Fibroblast of villous mesenchyme (primary cell): Measurements from ENCODE around the gene MAPKAPK3. TPM values are rescaled to one million over a fixed set of nuclear protein-coding genes. Genes with fewer than 3 reads are reported as not detected.
"Not testable (repeated sequence)": the region's sequence is repeated elsewhere in the genome, so short reads cannot be mapped to it uniquely, and the experiment has no call there.

Experiments used
- DNase-seq: peaks from one replicate; pipeline ENCODE4 v3.0.0-alpha.2; 2010; ENCODE audit warnings: low read depth
- H3K4me3 ChIP-seq: 2 replicates; pipeline ENCODE4 v1.5.1; 2011; ENCODE audit warnings: low read depth, mild to moderate bottlenecking, low read length
- total RNA-seq: library from RNA; depleted of rRNA; stranded (reverse); fragments of >200 nt; gene quantifications from 2 replicates; pipeline ENCODE4 v1.2.3, GENCODE V29; 2012
- TF ChIP-seq, protein P1 (sequence below): IDR thresholded peaks from 2 replicates; pipeline ENCODE4 v1.5.1; 2012; ENCODE audit warnings: low read depth, mild to moderate bottlenecking, low read length; ENCODE audit not compliant: insufficient read depth

The MAPKAPK3 gene
- total RNA-seq, 1 donor, result 19.0 TPM

DNA sequence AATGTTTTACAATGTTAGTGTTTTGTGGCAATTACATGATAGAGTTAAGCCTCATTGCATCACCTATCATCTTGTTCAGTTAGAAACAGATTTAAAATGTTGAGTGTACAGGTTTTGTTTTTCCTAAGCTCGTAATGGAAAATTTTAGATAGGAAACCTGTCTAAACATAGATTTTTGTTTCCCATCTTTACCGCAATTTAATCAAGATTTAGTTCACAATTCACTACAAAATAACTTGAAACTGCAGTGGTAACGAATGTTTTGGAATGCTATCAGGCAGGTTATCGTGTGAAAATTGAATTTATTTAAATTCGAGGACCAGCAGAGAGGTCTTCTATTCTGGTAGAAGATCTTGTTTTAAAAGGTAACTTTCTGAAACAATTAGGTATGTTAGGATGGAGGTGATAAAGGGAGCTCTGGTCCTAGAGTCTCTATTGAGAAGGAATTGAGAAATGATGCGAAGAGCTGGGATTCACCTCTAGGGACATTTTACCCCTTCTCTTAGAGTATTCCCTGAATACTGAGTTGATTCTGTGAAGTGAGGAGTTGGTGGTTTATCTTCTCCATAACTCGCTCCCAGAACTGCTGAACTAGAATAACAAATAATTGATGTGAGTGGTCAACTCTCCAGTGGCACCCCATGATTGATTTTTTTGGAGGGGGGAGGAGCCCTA, 59.2 kb downstream of the MAPKAPK3 start:
- TF ChIP-seq, protein P1, sequence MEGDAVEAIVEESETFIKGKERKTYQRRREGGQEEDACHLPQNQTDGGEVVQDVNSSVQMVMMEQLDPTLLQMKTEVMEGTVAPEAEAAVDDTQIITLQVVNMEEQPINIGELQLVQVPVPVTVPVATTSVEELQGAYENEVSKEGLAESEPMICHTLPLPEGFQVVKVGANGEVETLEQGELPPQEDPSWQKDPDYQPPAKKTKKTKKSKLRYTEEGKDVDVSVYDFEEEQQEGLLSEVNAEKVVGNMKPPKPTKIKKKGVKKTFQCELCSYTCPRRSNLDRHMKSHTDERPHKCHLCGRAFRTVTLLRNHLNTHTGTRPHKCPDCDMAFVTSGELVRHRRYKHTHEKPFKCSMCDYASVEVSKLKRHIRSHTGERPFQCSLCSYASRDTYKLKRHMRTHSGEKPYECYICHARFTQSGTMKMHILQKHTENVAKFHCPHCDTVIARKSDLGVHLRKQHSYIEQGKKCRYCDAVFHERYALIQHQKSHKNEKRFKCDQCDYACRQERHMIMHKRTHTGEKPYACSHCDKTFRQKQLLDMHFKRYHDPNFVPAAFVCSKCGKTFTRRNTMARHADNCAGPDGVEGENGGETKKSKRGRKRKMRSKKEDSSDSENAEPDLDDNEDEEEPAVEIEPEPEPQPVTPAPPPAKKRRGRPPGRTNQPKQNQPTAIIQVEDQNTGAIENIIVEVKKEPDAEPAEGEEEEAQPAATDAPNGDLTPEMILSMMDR, result no peak
- H3K4me3 ChIP-seq, result no peak overlapping the region
- no peak for DNase-seq

DNA sequence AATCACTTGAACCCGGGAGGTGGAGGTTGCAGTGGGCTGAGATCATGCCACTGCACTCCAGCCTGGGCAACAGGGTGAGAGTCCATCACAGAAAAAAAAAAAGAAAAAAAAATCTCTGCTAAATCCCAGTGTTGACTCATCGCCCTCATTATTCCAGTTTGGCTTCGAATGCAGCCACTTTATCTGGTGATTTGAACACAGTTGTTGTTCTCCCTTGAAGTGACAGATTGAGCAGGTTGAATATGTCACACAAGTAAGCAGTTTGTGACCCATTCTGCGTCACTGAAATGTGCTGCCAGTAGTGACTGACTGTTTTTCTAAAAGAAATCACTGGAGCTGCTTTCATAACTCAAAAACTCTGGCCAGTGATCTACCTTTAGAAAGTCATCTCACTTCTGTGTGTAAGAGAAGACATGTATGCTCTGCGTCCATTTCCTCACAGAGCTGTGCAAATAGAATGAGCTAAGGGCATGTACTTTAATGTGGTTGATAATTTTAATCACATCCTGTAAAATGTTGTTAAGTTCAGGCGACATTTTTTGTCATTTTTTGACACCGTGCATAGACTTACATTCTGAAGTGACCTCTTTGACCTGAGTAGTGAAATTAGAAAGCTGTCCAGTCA, 70.3 kb downstream of the MAPKAPK3 start:
- no peak for DNase-seq
- no peak overlapping the region for H3K4me3 ChIP-seq
- TF ChIP-seq, protein P1, result no peak

DNA sequence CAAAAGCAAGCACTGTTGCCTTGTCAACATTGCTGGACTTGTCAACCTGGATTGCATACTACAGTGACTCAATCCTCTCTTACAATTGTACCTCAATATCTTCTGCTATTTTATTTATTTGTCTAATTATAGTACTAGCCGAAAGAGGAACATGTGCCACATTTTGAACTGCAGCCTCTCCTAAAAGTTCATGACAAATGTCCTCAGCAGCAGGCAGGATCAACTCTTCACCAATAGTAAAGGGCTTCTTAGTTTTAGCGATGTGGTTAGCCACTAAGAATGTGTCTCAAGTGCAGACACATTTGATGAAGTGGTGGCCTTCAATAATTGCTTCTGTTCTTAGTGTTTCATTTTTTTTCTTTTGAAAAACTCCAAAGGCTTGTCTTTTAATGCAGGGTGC, 71.0 kb downstream of the MAPKAPK3 start:
- no peak overlapping the region for H3K4me3 ChIP-seq
- TF ChIP-seq, protein P1, result no peak
- no peak for DNase-seq

DNA sequence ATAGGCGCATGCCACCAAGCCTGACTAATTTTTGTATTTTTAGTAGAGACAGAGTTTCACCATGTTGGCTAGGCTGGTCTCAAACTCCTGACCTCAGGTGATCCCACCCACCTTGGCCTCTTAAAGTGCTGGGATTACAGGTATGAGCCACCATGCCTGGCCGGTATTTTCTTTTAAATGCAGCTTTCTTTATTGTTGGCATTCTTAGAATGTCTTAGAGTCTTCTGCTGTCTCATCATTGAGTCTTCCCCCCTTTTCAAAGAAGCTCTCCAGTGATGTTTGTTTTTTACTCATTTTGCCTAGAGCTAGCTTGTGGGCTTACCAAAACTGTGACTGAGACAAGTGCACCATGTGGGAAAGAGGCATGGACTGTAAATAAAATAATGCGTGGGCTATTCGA, 71.7 kb downstream of the MAPKAPK3 start:
- DNase-seq, H3K4me3 ChIP-seq: not testable (repeated sequence)

DNA sequence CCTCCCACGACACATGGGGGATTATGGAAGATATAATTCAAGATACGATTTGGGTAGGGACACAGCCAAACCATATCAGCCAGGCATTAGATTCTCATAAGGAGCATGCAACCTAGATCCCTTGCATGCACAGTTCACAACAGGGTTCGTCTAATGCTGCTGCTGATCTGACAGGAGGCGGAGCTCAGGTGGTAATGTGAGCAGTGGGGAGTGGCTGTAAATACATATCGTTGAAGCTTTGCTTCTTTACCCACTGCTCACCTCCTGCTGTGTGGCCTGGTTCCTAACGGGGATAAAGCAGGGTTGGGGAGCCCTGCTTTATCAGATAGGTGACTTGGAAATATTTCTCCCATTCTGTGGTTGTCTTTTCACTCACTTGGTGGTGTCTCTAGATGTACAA, 72.6 kb downstream of the MAPKAPK3 start:
- H3K4me3 ChIP-seq, result no peak overlapping the region
- no peak for DNase-seq
- TF ChIP-seq, protein P1, result no peak

DNA sequence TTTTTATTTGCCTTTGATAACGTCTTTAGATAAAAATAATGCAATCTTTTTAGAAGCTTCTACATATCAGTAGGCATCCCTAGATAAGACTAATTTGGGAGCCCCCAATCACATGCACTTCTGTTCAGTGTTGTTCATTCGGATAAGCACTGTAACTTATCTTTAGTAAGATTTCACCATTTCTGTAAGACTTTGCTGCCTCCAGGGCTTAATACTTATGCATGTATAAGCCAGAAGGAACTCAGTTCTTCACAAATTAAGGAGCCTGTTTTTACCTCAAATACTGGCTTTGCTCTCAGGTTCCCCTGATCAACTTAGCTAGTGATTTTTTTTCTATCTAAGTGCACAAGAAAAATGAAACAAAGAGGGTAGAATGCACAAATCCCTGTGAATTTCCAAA, 78.1 kb downstream of the MAPKAPK3 start:
- H3K4me3 ChIP-seq, result no peak overlapping the region
- TF ChIP-seq, protein P1, result no peak
- no peak for DNase-seq

DNA sequence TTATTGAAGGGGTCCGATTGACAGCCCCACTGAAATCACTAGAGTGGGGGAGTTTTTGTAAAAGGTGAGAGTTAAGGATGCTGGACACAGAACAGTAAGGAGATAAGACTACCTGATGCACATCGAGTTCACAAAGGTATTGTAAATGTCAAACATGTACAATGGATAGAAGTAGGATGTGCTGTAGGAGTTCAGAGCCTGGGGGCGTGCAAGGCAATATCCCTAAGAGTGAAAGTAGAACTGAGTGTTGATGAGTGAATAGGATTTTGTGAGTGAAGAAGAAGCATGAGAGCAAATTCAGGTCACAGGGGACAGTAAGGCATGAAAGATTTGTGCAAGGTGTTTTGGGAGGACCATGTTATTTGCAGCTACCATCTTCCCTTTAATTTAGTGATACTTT, 79.3 kb downstream of the MAPKAPK3 start:
- H3K4me3 ChIP-seq, result no peak overlapping the region
- TF ChIP-seq, protein P1, result no peak
- no peak for DNase-seq
